Measurements from ENCODE around the gene IMMP2L. TPM values are rescaled to one million over a fixed set of nuclear protein-coding genes. Genes with fewer than 3 reads are reported as not detected.
A peak's percentile ranks its signal among the peaks of the same experiment; 100 is the strongest.

The IMMP2L gene
- total and polyA plus RNA-seq, 2 of the 4 experiments (the other 2 are of a cell fraction): 5.8 to 9.3 TPM

DNA sequence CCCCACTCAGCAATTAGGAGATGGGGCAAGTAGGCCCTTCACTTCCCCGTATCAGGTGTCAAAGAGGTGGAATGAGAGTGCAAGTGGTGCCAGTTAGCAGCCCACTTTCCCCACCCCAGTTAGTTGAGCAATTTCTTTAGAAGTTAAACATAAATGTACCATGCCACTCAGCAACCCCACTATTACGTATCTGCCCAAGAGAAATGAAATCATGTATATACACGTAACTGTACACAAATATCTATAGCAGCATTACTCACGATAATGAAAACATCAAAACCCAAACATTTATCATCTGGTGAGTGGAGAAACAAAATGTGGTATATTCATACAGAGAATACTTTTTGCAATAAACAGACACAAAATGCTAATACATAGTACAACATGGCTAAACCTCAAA, 50.4 kb downstream of the IMMP2L start:
- Histone ChIP-seq H3K14ac (replicated peaks; ENCODE audit: low read depth, low read length) (no peak overlapping the region), H2BK20ac (ENCODE audit: low read depth, low read length) (no peak overlapping the region), H3K36me3 (ENCODE audit: control insufficient read depth, insufficient read depth, low read length) (no peaks in the 10 kb centered on the region), H3K27ac (ENCODE audit: insufficient read depth, low read length) (no peak overlapping the region), H4K5ac (ENCODE audit: low read depth, low read length) (no peak overlapping the region), H3K4me3 (ENCODE audit: insufficient read depth, low read depth, low read length) (no peak overlapping the region), H3K4ac (ENCODE audit: low read depth, low read length) (no peak overlapping the region), H3K23ac (ENCODE audit: low read depth, low read length) (no peak overlapping the region), H3K4me2 (ENCODE audit: low read depth, low read length) (no peak overlapping the region), H2BK15ac (ENCODE audit: low read depth, low read length) (no peak overlapping the region), H4K91ac (ENCODE audit: insufficient read depth, low read depth, low read length) (no peak overlapping the region), H3K4me1 (ENCODE audit: control insufficient read depth, insufficient read depth, low read length) (no peaks in the 10 kb centered on the region), H3K9me1 (ENCODE audit: insufficient read depth, low read length) (no peaks in the 10 kb centered on the region), H3K9ac (ENCODE audit: low read depth, low read length) (no peak overlapping the region), H3K79me1 (ENCODE audit: low read depth in 1 of 2, low read length in 2 of 2) (no peaks in the 10 kb centered on the region), H2BK120ac (ENCODE audit: low read depth, low read length) (no peak overlapping the region), H2AK5ac (ENCODE audit: low read depth, low read length) (no peak overlapping the region), H2BK5ac (ENCODE audit: low read depth, low read length, poor library complexity, severe bottlenecking) (no peak overlapping the region), H3K56ac (ENCODE audit: extremely low read depth, insufficient read depth, low read length) (no peak overlapping the region), H3K9me3 (ENCODE audit: control insufficient read depth, insufficient read depth, low read length) (no peaks in the 10 kb centered on the region), H3K27me3 (ENCODE audit: control insufficient read depth, insufficient read depth, low read length) (no peaks in the 10 kb centered on the region), H4K20me1 (ENCODE audit: insufficient read depth, low read length) (no peaks in the 10 kb centered on the region), H4K8ac (ENCODE audit: low read depth in 2 of 2, low read length in 2 of 2) (no peak overlapping the region), H3K18ac (ENCODE audit: low read depth, low read length) (no peak overlapping the region), H2AK9ac (replicated peaks; ENCODE audit: low read depth, low read length, poor library complexity) (no peak overlapping the region), H2AFZ (replicated peaks; ENCODE audit: low read length, poor library complexity) (no peak overlapping the region)
- CTCF ChIA-PET: no interaction called here
- no CpG with 5 or more reads among the region's 4 CpGs for WGBS, 2 experiments (ENCODE audit: extremely low coverage in 2 of 2, insufficient read length in 1 of 2)
- DNase-seq (peak; percentile 7), ATAC-seq (ENCODE audit: low read depth) (no peak)
- BruUV-seq (replicated peaks): no TSS peak
- TF ChIP-seq, protein P1, sequence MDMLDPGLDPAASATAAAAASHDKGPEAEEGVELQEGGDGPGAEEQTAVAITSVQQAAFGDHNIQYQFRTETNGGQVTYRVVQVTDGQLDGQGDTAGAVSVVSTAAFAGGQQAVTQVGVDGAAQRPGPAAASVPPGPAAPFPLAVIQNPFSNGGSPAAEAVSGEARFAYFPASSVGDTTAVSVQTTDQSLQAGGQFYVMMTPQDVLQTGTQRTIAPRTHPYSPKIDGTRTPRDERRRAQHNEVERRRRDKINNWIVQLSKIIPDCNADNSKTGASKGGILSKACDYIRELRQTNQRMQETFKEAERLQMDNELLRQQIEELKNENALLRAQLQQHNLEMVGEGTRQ (IDR thresholded peaks at IDR 0.05; ENCODE audit: low read depth, low read length): no peak
- no peak for TF ChIP-seq SMC3 (IDR thresholded peaks at IDR 0.05; ENCODE audit: low read depth, low read length)
- no peak for TF ChIP-seq CHD1 (IDR thresholded peaks at IDR 0.05; ENCODE audit: low read depth, low read length)
- no peak for TF ChIP-seq MAZ (IDR thresholded peaks at IDR 0.05; ENCODE audit: borderline replicate concordance, low read depth, low read length)
- no peak for TF ChIP-seq MXI1 (IDR thresholded peaks at IDR 0.05; ENCODE audit: borderline replicate concordance, low read depth, low read length)
- TF ChIP-seq MAFK (IDR thresholded peaks at IDR 0.05; ENCODE audit: low read depth, low read length): no peak
- no peak for TF ChIP-seq RCOR1 (IDR thresholded peaks at IDR 0.05; ENCODE audit: insufficient replicate concordance, low read length)
- TF ChIP-seq RFX5 (IDR thresholded peaks at IDR 0.05; ENCODE audit: low read depth, low read length): no peak
- no peak for TF ChIP-seq RAD21 (IDR thresholded peaks at IDR 0.05; ENCODE audit: low read length)
- TF ChIP-seq POLR2A (IDR thresholded peaks at IDR 0.05; ENCODE audit: low read depth, low read length): no peak
- TF ChIP-seq FOS (IDR thresholded peaks at IDR 0.05; ENCODE audit: low read depth, low read length): no peak
- TF ChIP-seq, protein P2, sequence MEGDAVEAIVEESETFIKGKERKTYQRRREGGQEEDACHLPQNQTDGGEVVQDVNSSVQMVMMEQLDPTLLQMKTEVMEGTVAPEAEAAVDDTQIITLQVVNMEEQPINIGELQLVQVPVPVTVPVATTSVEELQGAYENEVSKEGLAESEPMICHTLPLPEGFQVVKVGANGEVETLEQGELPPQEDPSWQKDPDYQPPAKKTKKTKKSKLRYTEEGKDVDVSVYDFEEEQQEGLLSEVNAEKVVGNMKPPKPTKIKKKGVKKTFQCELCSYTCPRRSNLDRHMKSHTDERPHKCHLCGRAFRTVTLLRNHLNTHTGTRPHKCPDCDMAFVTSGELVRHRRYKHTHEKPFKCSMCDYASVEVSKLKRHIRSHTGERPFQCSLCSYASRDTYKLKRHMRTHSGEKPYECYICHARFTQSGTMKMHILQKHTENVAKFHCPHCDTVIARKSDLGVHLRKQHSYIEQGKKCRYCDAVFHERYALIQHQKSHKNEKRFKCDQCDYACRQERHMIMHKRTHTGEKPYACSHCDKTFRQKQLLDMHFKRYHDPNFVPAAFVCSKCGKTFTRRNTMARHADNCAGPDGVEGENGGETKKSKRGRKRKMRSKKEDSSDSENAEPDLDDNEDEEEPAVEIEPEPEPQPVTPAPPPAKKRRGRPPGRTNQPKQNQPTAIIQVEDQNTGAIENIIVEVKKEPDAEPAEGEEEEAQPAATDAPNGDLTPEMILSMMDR (conservative IDR thresholded peaks at IDR 0.05; ENCODE audit: low read depth, low read length): no peak
- no peak for TF ChIP-seq NFE2L2 (IDR thresholded peaks at IDR 0.05; ENCODE audit: low read depth, low read length)
- no peak for TF ChIP-seq CEBPB (IDR thresholded peaks at IDR 0.05; ENCODE audit: low read depth, low read length)
- no peak for TF ChIP-seq BHLHE40 (IDR thresholded peaks at IDR 0.05; ENCODE audit: low read depth, low read length)
- TF ChIP-seq, protein P3, sequence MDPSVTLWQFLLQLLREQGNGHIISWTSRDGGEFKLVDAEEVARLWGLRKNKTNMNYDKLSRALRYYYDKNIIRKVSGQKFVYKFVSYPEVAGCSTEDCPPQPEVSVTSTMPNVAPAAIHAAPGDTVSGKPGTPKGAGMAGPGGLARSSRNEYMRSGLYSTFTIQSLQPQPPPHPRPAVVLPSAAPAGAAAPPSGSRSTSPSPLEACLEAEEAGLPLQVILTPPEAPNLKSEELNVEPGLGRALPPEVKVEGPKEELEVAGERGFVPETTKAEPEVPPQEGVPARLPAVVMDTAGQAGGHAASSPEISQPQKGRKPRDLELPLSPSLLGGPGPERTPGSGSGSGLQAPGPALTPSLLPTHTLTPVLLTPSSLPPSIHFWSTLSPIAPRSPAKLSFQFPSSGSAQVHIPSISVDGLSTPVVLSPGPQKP (IDR thresholded peaks at IDR 0.05; ENCODE audit: borderline replicate concordance, low read depth, low read length): no peak
- dilution Hi-C loops (cut with HindIII; ENCODE audit: low sequenced_read_pairs, unreplicated experiment): no loop called here
- intact Hi-C loops (cut with micrococcal nuclease): no loop called here
- POLR2A ChIA-PET (ENCODE audit: unreplicated experiment): no interaction called here
- in situ Hi-C loops (cut with MboI; ENCODE audit: low sequenced_read_pairs): no loop called here
